H1 (cell line): Measurements from ENCODE around the gene PCDHA10.

Experiments
- CREB1 ChIP-seq: IDR thresholded peaks from 2 replicates; pipeline ENCODE4 v1.6.1; 2012; ENCODE audit warnings: inconsistent platforms
- EP300 ChIP-seq, 2 experiments: IDR thresholded peaks; 1 replicate in 1 of 2; 2 replicates in 1 of 2; pipeline ENCODE4 v1.6.1; 2011 to 2012; ENCODE audit warnings: low read depth in 2 of 2, low read length in 2 of 2, mild to moderate bottlenecking in 2 of 2, borderline replicate concordance in 1 of 2, inconsistent platforms in 1 of 2, moderate library complexity in 1 of 2
- EZH2 ChIP-seq: fragments of 200-600 bp; sonication (generic); IDR thresholded peaks from 2 replicates; pipeline ENCODE4 v1.7.1; 2012; ENCODE audit warnings: low read depth, mild to moderate bottlenecking, moderate library complexity, low read length, inconsistent platforms; ENCODE audit not compliant: severe bottlenecking
- HDAC2 ChIP-seq, 2 experiments: fragments of 300-600 bp in 1 of 2; sonication (generic) in 1 of 2; IDR thresholded peaks; 2 replicates each; pipeline ENCODE4 v1.6.1; 2011 to 2012; ENCODE audit warnings: low read depth in 2 of 2, low read length in 2 of 2, mild to moderate bottlenecking in 2 of 2, moderate library complexity in 2 of 2, borderline replicate concordance in 1 of 2, inconsistent platforms in 1 of 2
- POLR2A ChIP-seq, 2 experiments: IDR thresholded peaks; 1 replicate in 1 of 2; 2 replicates in 1 of 2; pipeline ENCODE4 v1.6.1; 2011; ENCODE audit warnings: low read depth in 2 of 2, low read length in 2 of 2, mild to moderate bottlenecking in 2 of 2; ENCODE audit errors: control extremely low read depth in 1 of 2
- POLR2AphosphoS5 ChIP-seq: IDR thresholded peaks from 2 replicates; pipeline ENCODE4 v1.6.1; 2011; ENCODE audit warnings: low read depth, low read length
- RFX5 ChIP-seq: IDR thresholded peaks from 2 replicates; pipeline ENCODE4 v1.6.1; 2011; ENCODE audit warnings: low read depth, low read length, improper control_type of control experiment, borderline replicate concordance
- YY1 ChIP-seq: IDR thresholded peaks from 2 replicates; pipeline ENCODE4 v1.6.1; 2011; ENCODE audit warnings: low read depth, mild to moderate bottlenecking, low read length
- TF ChIP-seq, protein P1 (sequence below): IDR thresholded peaks from 2 replicates; pipeline ENCODE4 v1.6.1; 2012; ENCODE audit warnings: inconsistent platforms
- TF ChIP-seq, protein P2 (sequence below), 3 experiments: IDR thresholded peaks; 1 replicate in 2 of 3; 2 replicates in 1 of 3; pipeline versions ENCODE4 v1.5.1 to v1.6.1; 2011; ENCODE audit warnings: low read length in 3 of 3, mild to moderate bottlenecking in 3 of 3, inconsistent platforms in 2 of 3, low read depth in 1 of 3, moderate library complexity in 1 of 3; ENCODE audit not compliant: insufficient read depth in 1 of 3; ENCODE audit errors: control extremely low read depth in 1 of 3
- TF ChIP-seq, protein P3 (sequence below): IDR thresholded peaks from 2 replicates; pipeline ENCODE4 v1.6.1; 2011; ENCODE audit warnings: low read length, improper control_type of control experiment

DNA sequence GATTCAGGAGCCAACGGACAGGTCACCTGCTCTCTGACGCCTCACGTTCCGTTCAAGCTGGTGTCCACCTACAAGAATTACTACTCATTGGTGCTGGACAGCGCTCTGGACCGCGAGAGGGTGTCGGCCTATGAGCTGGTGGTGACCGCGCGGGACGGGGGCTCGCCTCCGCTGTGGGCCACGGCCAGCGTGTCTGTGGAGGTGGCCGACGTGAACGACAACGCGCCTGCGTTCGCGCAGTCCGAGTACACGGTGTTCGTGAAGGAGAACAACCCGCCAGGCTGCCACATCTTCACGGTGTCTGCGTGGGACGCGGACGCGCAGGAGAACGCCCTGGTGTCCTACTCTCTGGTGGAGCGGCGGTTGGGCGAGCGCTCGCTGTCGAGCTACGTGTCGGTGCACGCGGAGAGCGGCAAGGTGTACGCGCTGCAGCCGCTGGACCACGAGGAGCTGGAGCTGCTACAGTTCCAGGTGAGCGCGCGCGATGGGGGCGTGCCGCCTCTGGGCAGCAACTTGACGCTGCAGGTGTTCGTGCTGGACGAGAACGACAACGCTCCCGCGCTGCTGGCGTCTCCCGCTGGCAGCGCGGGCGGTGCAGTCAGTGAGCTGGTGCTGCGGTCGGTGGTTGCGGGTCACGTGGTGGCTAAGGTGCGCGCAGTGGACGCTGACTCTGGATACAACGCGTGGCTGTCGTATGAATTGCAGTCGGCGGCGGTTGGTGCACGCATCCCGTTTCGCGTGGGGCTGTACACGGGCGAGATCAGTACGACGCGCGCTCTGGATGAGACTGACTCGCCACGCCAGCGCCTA is 1.7 kb downstream of the PCDHA10 start:
- no peak for TF ChIP-seq YY1
- TF ChIP-seq, protein P1, sequence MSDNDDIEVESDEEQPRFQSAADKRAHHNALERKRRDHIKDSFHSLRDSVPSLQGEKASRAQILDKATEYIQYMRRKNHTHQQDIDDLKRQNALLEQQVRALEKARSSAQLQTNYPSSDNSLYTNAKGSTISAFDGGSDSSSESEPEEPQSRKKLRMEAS = no peak
- TF ChIP-seq, protein P2, sequence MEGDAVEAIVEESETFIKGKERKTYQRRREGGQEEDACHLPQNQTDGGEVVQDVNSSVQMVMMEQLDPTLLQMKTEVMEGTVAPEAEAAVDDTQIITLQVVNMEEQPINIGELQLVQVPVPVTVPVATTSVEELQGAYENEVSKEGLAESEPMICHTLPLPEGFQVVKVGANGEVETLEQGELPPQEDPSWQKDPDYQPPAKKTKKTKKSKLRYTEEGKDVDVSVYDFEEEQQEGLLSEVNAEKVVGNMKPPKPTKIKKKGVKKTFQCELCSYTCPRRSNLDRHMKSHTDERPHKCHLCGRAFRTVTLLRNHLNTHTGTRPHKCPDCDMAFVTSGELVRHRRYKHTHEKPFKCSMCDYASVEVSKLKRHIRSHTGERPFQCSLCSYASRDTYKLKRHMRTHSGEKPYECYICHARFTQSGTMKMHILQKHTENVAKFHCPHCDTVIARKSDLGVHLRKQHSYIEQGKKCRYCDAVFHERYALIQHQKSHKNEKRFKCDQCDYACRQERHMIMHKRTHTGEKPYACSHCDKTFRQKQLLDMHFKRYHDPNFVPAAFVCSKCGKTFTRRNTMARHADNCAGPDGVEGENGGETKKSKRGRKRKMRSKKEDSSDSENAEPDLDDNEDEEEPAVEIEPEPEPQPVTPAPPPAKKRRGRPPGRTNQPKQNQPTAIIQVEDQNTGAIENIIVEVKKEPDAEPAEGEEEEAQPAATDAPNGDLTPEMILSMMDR (IDR thresholded peaks at IDR 0.05; ENCODE audit: control extremely low read depth in 1 of 3, insufficient read depth in 1 of 3, low read depth in 1 of 3, low read length in 3 of 3) = no peak
- TF ChIP-seq, protein P3, sequence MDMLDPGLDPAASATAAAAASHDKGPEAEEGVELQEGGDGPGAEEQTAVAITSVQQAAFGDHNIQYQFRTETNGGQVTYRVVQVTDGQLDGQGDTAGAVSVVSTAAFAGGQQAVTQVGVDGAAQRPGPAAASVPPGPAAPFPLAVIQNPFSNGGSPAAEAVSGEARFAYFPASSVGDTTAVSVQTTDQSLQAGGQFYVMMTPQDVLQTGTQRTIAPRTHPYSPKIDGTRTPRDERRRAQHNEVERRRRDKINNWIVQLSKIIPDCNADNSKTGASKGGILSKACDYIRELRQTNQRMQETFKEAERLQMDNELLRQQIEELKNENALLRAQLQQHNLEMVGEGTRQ = no peak
- TF ChIP-seq HDAC2 (IDR thresholded peaks at IDR 0.05; ENCODE audit: borderline replicate concordance in 1 of 2, low read depth in 2 of 2, low read length in 2 of 2) = no peak
- no peak for TF ChIP-seq RFX5
- no peak for TF ChIP-seq CREB1
- TF ChIP-seq POLR2A (IDR thresholded peaks at IDR 0.05; ENCODE audit: control extremely low read depth in 1 of 2, low read depth in 2 of 2, low read length in 2 of 2) = no peak
- no peak for TF ChIP-seq POLR2AphosphoS5
- no peak for TF ChIP-seq EZH2
- no peak for TF ChIP-seq EP300 (IDR thresholded peaks at IDR 0.05; ENCODE audit: borderline replicate concordance in 1 of 2, low read depth in 2 of 2, low read length in 2 of 2)
